HCT116 (cell line): ENCODE results near the gene NTN3. TPM values are rescaled to one million over a fixed set of nuclear protein-coding genes. Genes with fewer than 3 reads are reported as not detected.

Source experiments
- ATAC-seq: fragments of 200-7000 bp; cut with Tn5 transposase; 2 replicates; pipeline ENCODE4 v1.9.1; 2020; ENCODE audit warnings: mild to moderate bottlenecking, moderate library complexity
- BruUV-seq: library from RNA; stranded (reverse); fragments of 400-500 nt; replicated peaks from 2 replicates; lab custom pipeline; 2021; lab: Mats Ljungman, UMichigan
- CTCF ChIA-PET: fragments of 300-600 bp; sonication (Branson Sonifier 250); formaldehyde crosslinking; loops from one replicate; lab custom pipeline; 2021; ENCODE audit warnings: antibody characterized with exemption; lab: Charles Lee
- POLR2A ChIA-PET: fragments of 300-600, 350-600 bp; sonication (Branson Sonifier 250); formaldehyde crosslinking; loops from one replicate; lab custom pipeline; 2021; ENCODE audit warnings: antibody characterized with exemption; lab: Charles Lee
- RAD21 ChIA-PET, 2 experiments: fragments of 300-600 bp; sonication (Branson Sonifier 250); formaldehyde crosslinking; loops; one replicate each; lab custom pipeline; 2023; ENCODE audit warnings: low total read pairs in 2 of 2; ENCODE audit not compliant: uncharacterized antibody in 2 of 2, unreplicated experiment in 2 of 2, low non-redundant PET in 1 of 2; lab: Charles Lee
- DNase-seq: peaks from one replicate; pipeline ENCODE4 v3.0.0-alpha.2; 2010; ENCODE audit warnings: low read depth, low spot score
- H2AFZ ChIP-seq: fragments of 200-600 bp; shearing (Covaris generic), sonication (generic); 2 replicates; pipeline ENCODE4 v1.6.1; 2017; ENCODE audit warnings: low read depth, mixed run types, mixed read lengths, antibody characterized with exemption, low read length; ENCODE audit not compliant: poor library complexity, severe bottlenecking
- H3K27ac ChIP-seq: 2 replicates; pipeline ENCODE4 v1.5.1; 2012; ENCODE audit warnings: low read depth, low read length
- H3K27me3 ChIP-seq: fragments of 200-600 bp; sonication (generic); 2 replicates; pipeline ENCODE4 v1.6.1; 2016; ENCODE audit warnings: mixed run types, low read length, mixed read lengths; ENCODE audit not compliant: insufficient read depth
- H3K36me3 ChIP-seq, 2 experiments: fragments of 200-500 bp in 1 of 2; fragments of 200-600 bp in 1 of 2; sonication (Bioruptor generic) in 1 of 2; sonication (generic) in 1 of 2; 2 replicates each; pipeline versions ENCODE4 v1.5.1 to v1.6.1; 2014 to 2016; ENCODE audit warnings: low read length in 2 of 2, inconsistent platforms in 1 of 2, mixed read lengths in 1 of 2, mixed run types in 1 of 2; ENCODE audit not compliant: insufficient read depth in 2 of 2, control insufficient read depth in 1 of 2
- H3K4me1 ChIP-seq, 2 experiments: fragments of 200-600 bp in 1 of 2; sonication (generic) in 1 of 2; 2 replicates each; pipeline versions ENCODE4 v1.5.1 to v1.6.1; 2012 to 2017; ENCODE audit warnings: low read length in 2 of 2, inconsistent platforms in 1 of 2, mild to moderate bottlenecking in 1 of 2, mixed read lengths in 1 of 2, mixed run types in 1 of 2, moderate library complexity in 1 of 2; ENCODE audit not compliant: insufficient read depth in 2 of 2, control insufficient read depth in 1 of 2
- H3K4me2 ChIP-seq: fragments of 200-600 bp; sonication (generic); 2 replicates; pipeline ENCODE4 v1.6.1; 2017; ENCODE audit warnings: mixed run types, low read length, mixed read lengths
- H3K4me3 ChIP-seq, 2 experiments: fragments of 200-600 bp in 1 of 2; sonication (generic) in 1 of 2; replicated peaks in 1 of 2; 2 replicates each; pipeline ENCODE4 v1.5.1; 2011 to 2016; ENCODE audit warnings: low read length in 2 of 2, control low read depth in 1 of 2, low read depth in 1 of 2, mild to moderate bottlenecking in 1 of 2, mixed read lengths in 1 of 2, mixed run types in 1 of 2
- H3K79me2 ChIP-seq: fragments of 200-600 bp; sonication (generic); 2 replicates; pipeline ENCODE4 v1.6.1; 2017; ENCODE audit warnings: mild to moderate bottlenecking, mixed run types, low read length, moderate library complexity, mixed read lengths; ENCODE audit not compliant: insufficient read depth
- H3K9ac ChIP-seq: fragments of 200-600 bp; sonication (generic); 2 replicates; pipeline ENCODE4 v1.6.1; 2016; ENCODE audit warnings: low read length, mixed read lengths
- H3K9me2 ChIP-seq: fragments of 200-600 bp; sonication (generic), shearing (Covaris generic); 2 replicates; pipeline ENCODE4 v1.6.1; 2017; ENCODE audit warnings: mixed run types, mild to moderate bottlenecking, moderate library complexity; ENCODE audit not compliant: insufficient read depth
- H3K9me3 ChIP-seq, 2 experiments: fragments of 200-500 bp in 1 of 2; fragments of 200-600 bp in 1 of 2; sonication (Bioruptor generic) in 1 of 2; sonication (generic) in 1 of 2; 2 replicates each; pipeline ENCODE4 v1.6.1; 2014 to 2017; ENCODE audit warnings: low read length in 2 of 2, mixed read lengths in 2 of 2, inconsistent platforms in 1 of 2, low read depth in 1 of 2, mild to moderate bottlenecking in 1 of 2, mixed run types in 1 of 2, moderate library complexity in 1 of 2; ENCODE audit not compliant: control insufficient read depth in 1 of 2, insufficient read depth in 1 of 2
- H4K20me1 ChIP-seq: fragments of 200-600 bp; sonication (generic), shearing (Covaris generic); 2 replicates; pipeline ENCODE4 v1.6.1; 2017; ENCODE audit warnings: mixed run types, mild to moderate bottlenecking, moderate library complexity; ENCODE audit not compliant: insufficient read depth
- SP1 ChIP-seq: IDR thresholded peaks from 2 replicates; pipeline ENCODE4 v1.6.1; 2012; ENCODE audit warnings: low read depth
- SRF ChIP-seq: IDR thresholded peaks from 2 replicates; pipeline ENCODE4 v1.6.1; 2012; ENCODE audit warnings: low read depth
- YY1 ChIP-seq: IDR thresholded peaks from 2 replicates; pipeline ENCODE4 v1.6.1; 2011; ENCODE audit warnings: low read length, low read depth, moderate library complexity, mild to moderate bottlenecking; ENCODE audit not compliant: insufficient replicate concordance; ENCODE audit errors: extremely low read depth
- intact Hi-C: fragments of 100-400 bp; cut with micrococcal nuclease; formaldehyde crosslinking; loops from 2 replicates; pipeline ENCODE4 v1.10.0; 2022
- total RNA-seq: library from RNA; stranded (reverse); gene quantifications from one replicate; pipeline ENCODE4 v1.2.1, GENCODE V29; 2021; ENCODE audit not compliant: unreplicated experiment
- TF ChIP-seq, protein P1 (sequence below), 3 experiments: fragments of 200-600 bp in 1 of 3; sonication (generic) in 1 of 3; IDR thresholded peaks in 2 of 3; conservative IDR thresholded peaks in 1 of 3; 2 replicates each; pipeline ENCODE4 v1.5.1; 2012 to 2017; ENCODE audit warnings: low read depth in 2 of 3, low read length in 2 of 3, antibody characterized with exemption in 1 of 3, borderline replicate concordance in 1 of 3, control low read depth in 1 of 3, mild to moderate bottlenecking in 1 of 3, mixed read lengths in 1 of 3, mixed run types in 1 of 3, moderate library complexity in 1 of 3; ENCODE audit not compliant: insufficient read depth in 1 of 3
- TF ChIP-seq, protein P2 (sequence below): IDR thresholded peaks from 2 replicates; pipeline ENCODE4 v1.6.1; 2011; ENCODE audit warnings: mild to moderate bottlenecking, low read length, moderate library complexity; ENCODE audit not compliant: insufficient replicate concordance; ENCODE audit errors: extremely low read depth

NTN3 gene
- total RNA-seq, 1 experiment from 2014 or later: 0.30 TPM

DNA sequence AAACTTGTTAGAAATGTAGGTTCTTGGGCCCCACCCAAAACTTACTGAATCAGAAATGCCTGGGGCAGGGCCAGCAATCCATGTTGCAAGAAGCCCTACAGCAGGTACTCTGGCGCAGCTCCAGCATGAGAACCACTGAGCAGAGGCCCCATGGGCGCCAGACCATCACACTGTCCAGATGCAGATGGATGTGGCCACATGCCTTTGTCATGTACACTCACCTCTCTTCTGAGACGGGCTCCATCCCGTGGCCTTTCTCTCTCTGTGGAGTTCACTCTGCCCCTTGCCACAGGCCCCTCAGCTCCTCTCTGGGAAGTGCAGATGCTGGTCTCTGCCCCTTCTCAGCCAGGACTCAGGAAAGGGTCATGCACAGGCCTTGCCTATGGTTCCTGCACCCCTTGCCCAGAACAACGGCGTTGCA lies 44.1 kb upstream of the NTN3 start:
- no peak overlapping the region for H2AFZ ChIP-seq
- TF ChIP-seq, protein P1, sequence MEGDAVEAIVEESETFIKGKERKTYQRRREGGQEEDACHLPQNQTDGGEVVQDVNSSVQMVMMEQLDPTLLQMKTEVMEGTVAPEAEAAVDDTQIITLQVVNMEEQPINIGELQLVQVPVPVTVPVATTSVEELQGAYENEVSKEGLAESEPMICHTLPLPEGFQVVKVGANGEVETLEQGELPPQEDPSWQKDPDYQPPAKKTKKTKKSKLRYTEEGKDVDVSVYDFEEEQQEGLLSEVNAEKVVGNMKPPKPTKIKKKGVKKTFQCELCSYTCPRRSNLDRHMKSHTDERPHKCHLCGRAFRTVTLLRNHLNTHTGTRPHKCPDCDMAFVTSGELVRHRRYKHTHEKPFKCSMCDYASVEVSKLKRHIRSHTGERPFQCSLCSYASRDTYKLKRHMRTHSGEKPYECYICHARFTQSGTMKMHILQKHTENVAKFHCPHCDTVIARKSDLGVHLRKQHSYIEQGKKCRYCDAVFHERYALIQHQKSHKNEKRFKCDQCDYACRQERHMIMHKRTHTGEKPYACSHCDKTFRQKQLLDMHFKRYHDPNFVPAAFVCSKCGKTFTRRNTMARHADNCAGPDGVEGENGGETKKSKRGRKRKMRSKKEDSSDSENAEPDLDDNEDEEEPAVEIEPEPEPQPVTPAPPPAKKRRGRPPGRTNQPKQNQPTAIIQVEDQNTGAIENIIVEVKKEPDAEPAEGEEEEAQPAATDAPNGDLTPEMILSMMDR (IDR thresholded peaks at IDR 0.05 in 2 of 3, conservative IDR thresholded peaks at IDR 0.05 in 1 of 3; ENCODE audit: borderline replicate concordance in 1 of 3, insufficient read depth in 1 of 3, low read depth in 2 of 3, low read length in 2 of 3): no peak
- no peak for TF ChIP-seq SP1
- TF ChIP-seq, protein P2, sequence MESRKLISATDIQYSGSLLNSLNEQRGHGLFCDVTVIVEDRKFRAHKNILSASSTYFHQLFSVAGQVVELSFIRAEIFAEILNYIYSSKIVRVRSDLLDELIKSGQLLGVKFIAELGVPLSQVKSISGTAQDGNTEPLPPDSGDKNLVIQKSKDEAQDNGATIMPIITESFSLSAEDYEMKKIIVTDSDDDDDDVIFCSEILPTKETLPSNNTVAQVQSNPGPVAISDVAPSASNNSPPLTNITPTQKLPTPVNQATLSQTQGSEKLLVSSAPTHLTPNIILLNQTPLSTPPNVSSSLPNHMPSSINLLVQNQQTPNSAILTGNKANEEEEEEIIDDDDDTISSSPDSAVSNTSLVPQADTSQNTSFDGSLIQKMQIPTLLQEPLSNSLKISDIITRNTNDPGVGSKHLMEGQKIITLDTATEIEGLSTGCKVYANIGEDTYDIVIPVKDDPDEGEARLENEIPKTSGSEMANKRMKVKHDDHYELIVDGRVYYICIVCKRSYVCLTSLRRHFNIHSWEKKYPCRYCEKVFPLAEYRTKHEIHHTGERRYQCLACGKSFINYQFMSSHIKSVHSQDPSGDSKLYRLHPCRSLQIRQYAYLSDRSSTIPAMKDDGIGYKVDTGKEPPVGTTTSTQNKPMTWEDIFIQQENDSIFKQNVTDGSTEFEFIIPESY: no peak
- no peak for TF ChIP-seq SRF
- no peak for TF ChIP-seq YY1
- H3K79me2 ChIP-seq: peaks cover 26% of the 10 kb centered on the region
- H3K27me3 ChIP-seq: no peaks in the 10 kb centered on the region
- ATAC-seq (no peak), DNase-seq (no peak)
- ChIA-PET POLR2A (no interaction called here), RAD21 (no interaction called here), CTCF (no interaction called here)
- H3K4me3 ChIP-seq: no peak overlapping the region
- no peaks in the 10 kb centered on the region for H3K9me2 ChIP-seq
- intact Hi-C loops: loop anchor here (5.0 to 10.0 kb wide), 3 partner anchors 35 to 162 kb away; partner anchors contain the start of genes RNPS1 and TEDC2
- no peak overlapping the region for H3K9ac ChIP-seq
- BruUV-seq: no TSS peak
- no peaks in the 10 kb centered on the region for H4K20me1 ChIP-seq
- H3K4me2 ChIP-seq: no peak overlapping the region
- no peak overlapping the region for H3K27ac ChIP-seq
- H3K4me1 ChIP-seq: peaks cover 12 to 43% of the 10 kb centered on the region in 2 experiments; a peak in 3 of 4 replicates
- H3K36me3 ChIP-seq: peaks cover 2 to 15% of the 10 kb centered on the region in 2 experiments; a peak in 2 of 4 replicates
- no peaks in the 10 kb centered on the region for H3K9me3 ChIP-seq
